Suprapubic skin (tissue), 4 donors: ENCODE measurements around the gene ARHGAP19. TPM values are rescaled to one million over a fixed set of nuclear protein-coding genes. Genes with fewer than 3 reads are reported as not detected.

Experiments
- DNase-seq, 2 donors: peaks; one replicate each; pipeline ENCODE4 v3.0.0-alpha.2; 2019; ENCODE audit warnings: low spot score in 2 of 2
- H3K27ac ChIP-seq: fragments of 200-600 bp; sonication (generic); one replicate; pipeline ENCODE4 v1.5.1; 2019
- H3K27me3 ChIP-seq: fragments of 200-600 bp; sonication (generic); one replicate; pipeline ENCODE4 v1.5.1; 2019
- H3K36me3 ChIP-seq: fragments of 200-600 bp; sonication (generic); one replicate; pipeline ENCODE4 v1.5.1; 2019
- H3K4me1 ChIP-seq: fragments of 200-600 bp; sonication (generic); one replicate; pipeline ENCODE4 v1.5.1; 2019
- H3K4me3 ChIP-seq: fragments of 200-600 bp; sonication (generic); one replicate; pipeline ENCODE4 v1.5.1; 2019; ENCODE audit warnings: mild to moderate bottlenecking
- H3K9me3 ChIP-seq: fragments of 200-600 bp; sonication (generic); one replicate; pipeline ENCODE4 v1.5.1; 2019
- CTCF ChIP-seq, 2 donors: fragments of 200-600 bp in 1 of 2; fragments of 450-650 bp in 1 of 2; sonication (generic) in 1 of 2; IDR thresholded peaks; one replicate each; pipeline ENCODE4 v1.5.1; 2016 to 2019; ENCODE audit warnings: antibody characterized with exemption in 2 of 2, mild to moderate bottlenecking in 1 of 2, moderate library complexity in 1 of 2
- EP300 ChIP-seq: sonication (generic); formaldehyde crosslinking; IDR thresholded peaks from one replicate; pipeline ENCODE4 v1.6.1; 2017; ENCODE audit warnings: antibody characterized with exemption
- POLR2A ChIP-seq, 2 donors: fragments of 450-650 bp; IDR thresholded peaks; one replicate each; pipeline ENCODE4 v1.6.1; 2017; ENCODE audit warnings: antibody characterized with exemption in 2 of 2, mild to moderate bottlenecking in 2 of 2, moderate library complexity in 2 of 2
- POLR2AphosphoS5 ChIP-seq, 3 donors: sonication (generic); formaldehyde crosslinking; IDR thresholded peaks; one replicate each; pipeline ENCODE4 v1.6.1; 2017; ENCODE audit warnings: antibody characterized with exemption in 3 of 3
- WGBS: methylation state at CpG from one replicate; pipeline ENCODE4 v1.1.5; 2018; 5-methylcytosine and 5-hydroxymethylcytosine counted together
- total RNA-seq, 4 donors: library from RNA; depleted of rRNA; stranded (reverse); fragments of >200 nt; gene quantifications; one replicate each; pipeline ENCODE4 v1.1.0, GENCODE V29; 2016

The ARHGAP19 gene
- total RNA-seq, 4 donors from 2014 or later: 8.0 to 12.8 (median 11.2) TPM

- H3K27me3 ChIP-seq: no peaks in the 10 kb centered on the region
- no peak for DNase-seq
- H3K36me3 ChIP-seq: no peaks in the 10 kb centered on the region
- 85% methylated on average over 6 of the region's 6 CpGs for WGBS
- H3K9me3 ChIP-seq: no peaks in the 10 kb centered on the region
- TF ChIP-seq POLR2AphosphoS5 (IDR thresholded peaks at IDR 0.05): no peak
- H3K27ac ChIP-seq: no peak overlapping the region
- H3K4me3 ChIP-seq: no peak overlapping the region
- H3K4me1 ChIP-seq: no peaks in the 10 kb centered on the region
Observed at GRCh38 chr10:97312897-97313296, 20.5 kb upstream of the ARHGAP19 start.

GRCh38 chr10:97311111-97311626, 18.7 kb upstream of the ARHGAP19 start:
- Histone ChIP-seq H3K4me3 (no peak overlapping the region), H3K36me3 (no peaks in the 10 kb centered on the region), H3K27me3 (no peaks in the 10 kb centered on the region), H3K9me3 (no peaks in the 10 kb centered on the region), H3K27ac (no peak overlapping the region), H3K4me1 (no peaks in the 10 kb centered on the region)
- TF ChIP-seq POLR2AphosphoS5 (IDR thresholded peaks at IDR 0.05): no peak
- TF ChIP-seq POLR2A (IDR thresholded peaks at IDR 0.05): no peak
- TF ChIP-seq EP300: no peak
- no peak for TF ChIP-seq CTCF (IDR thresholded peaks at IDR 0.05)
- no peak for DNase-seq
- 75% methylated on average over 4 of the region's 4 CpGs for WGBS

- DNase-seq: no peak
- no peaks in the 10 kb centered on the region for H3K9me3 ChIP-seq
- H3K36me3 ChIP-seq: no peaks in the 10 kb centered on the region
- H3K4me3 ChIP-seq: no peak overlapping the region
- TF ChIP-seq POLR2AphosphoS5 (IDR thresholded peaks at IDR 0.05) (no peak), POLR2A (IDR thresholded peaks at IDR 0.05) (no peak), CTCF (IDR thresholded peaks at IDR 0.05) (no peak), EP300 (no peak)
- no peak overlapping the region for H3K27ac ChIP-seq
- no peaks in the 10 kb centered on the region for H3K27me3 ChIP-seq
- WGBS: 80% methylated on average over 10 of the region's 10 CpGs
- no peaks in the 10 kb centered on the region for H3K4me1 ChIP-seq
Observed at GRCh38 chr10:97307866-97308780, 15.7 kb upstream of the ARHGAP19 start.

GRCh38 chr10:97307441-97307840, 15.0 kb upstream of the ARHGAP19 start:
- Histone ChIP-seq H3K9me3 (no peaks in the 10 kb centered on the region), H3K36me3 (no peaks in the 10 kb centered on the region), H3K27me3 (no peaks in the 10 kb centered on the region), H3K27ac (no peak overlapping the region), H3K4me3 (no peak overlapping the region), H3K4me1 (no peaks in the 10 kb centered on the region)
- DNase-seq: no peak
- no peak for TF ChIP-seq CTCF (IDR thresholded peaks at IDR 0.05)
- no peak for TF ChIP-seq POLR2AphosphoS5 (IDR thresholded peaks at IDR 0.05)
- no peak for TF ChIP-seq POLR2A (IDR thresholded peaks at IDR 0.05)
- no peak for TF ChIP-seq EP300
- 35% methylated on average over 1 of the region's 1 CpG for WGBS

GRCh38 chr10:97302088-97302791, 9.8 kb upstream of the ARHGAP19 start:
- WGBS: 93% methylated on average over 11 of the region's 11 CpGs
- no peak for DNase-seq
- Histone ChIP-seq H3K4me1 (no peaks in the 10 kb centered on the region), H3K9me3 (no peaks in the 10 kb centered on the region), H3K27ac (no peak overlapping the region), H3K4me3 (no peak overlapping the region), H3K36me3 (no peaks in the 10 kb centered on the region), H3K27me3 (no peaks in the 10 kb centered on the region)
- TF ChIP-seq POLR2A (IDR thresholded peaks at IDR 0.05) (no peak), CTCF (IDR thresholded peaks at IDR 0.05) (no peak), POLR2AphosphoS5 (IDR thresholded peaks at IDR 0.05) (no peak), EP300 (no peak)
